CD4-positive, CD25-positive, alpha-beta regulatory T cell (primary cell): ENCODE measurements around the gene FBXO38. TPM values are rescaled to one million over a fixed set of nuclear protein-coding genes. Genes with fewer than 3 reads are reported as not detected.
A peak's percentile ranks its signal among the peaks of the same experiment; 100 is the strongest.
"Not testable (repeated sequence)": the region's sequence is repeated elsewhere in the genome, so short reads cannot be mapped to it uniquely, and the experiment has no call there.

Experiments used
- ATAC-seq, 2 donors: fragments of 150-1000 bp; cut with Tn5 transposase; one replicate each; pipeline ENCODE4 v1.10.0; 2021; ENCODE audit warnings: low read depth in 2 of 2, moderate number of reproducible peaks in 2 of 2, moderate library complexity in 1 of 2
- DNase-seq, 3 donors: peaks; one replicate each; pipeline versions ENCODE4 v3.0.0 to v3.0.0-alpha.2; 2012 to 2022; ENCODE audit warnings: mixed read lengths in 1 of 3
- H3K27ac ChIP-seq: one replicate; pipeline ENCODE4 v1.7.0; 2013; ENCODE audit warnings: mild to moderate bottlenecking, low read length; ENCODE audit not compliant: insufficient read depth, poor library complexity, severe bottlenecking
- H3K27me3 ChIP-seq: one replicate; pipeline ENCODE4 v1.7.0; 2013; ENCODE audit warnings: low read length; ENCODE audit not compliant: control insufficient read depth, insufficient read depth
- H3K36me3 ChIP-seq: one replicate; pipeline ENCODE4 v1.7.0; 2013; ENCODE audit warnings: mild to moderate bottlenecking, low read length, moderate library complexity; ENCODE audit not compliant: control insufficient read depth, insufficient read depth
- H3K4me1 ChIP-seq: 2 replicates; pipeline ENCODE4 v1.7.0; 2013; ENCODE audit warnings: mild to moderate bottlenecking, low read length; ENCODE audit not compliant: insufficient read depth, control insufficient read depth, poor library complexity, severe bottlenecking
- H3K4me3 ChIP-seq: one replicate; pipeline ENCODE4 v1.7.0; 2013; ENCODE audit warnings: low read depth, mild to moderate bottlenecking, low read length, moderate library complexity
- H3K9me3 ChIP-seq, 2 experiments: 1 replicate in 1 of 2; 2 replicates in 1 of 2; pipeline ENCODE4 v1.7.0; 2013; ENCODE audit warnings: low read length in 2 of 2, mild to moderate bottlenecking in 1 of 2, moderate library complexity in 1 of 2; ENCODE audit not compliant: control insufficient read depth in 2 of 2
- H3K27ac Mint-ChIP-seq, 3 donors: one replicate each; pipeline ENCODE4 v1.8.0; 2020 to 2022; ENCODE audit warnings: mild to moderate bottlenecking in 3 of 3, mixed read lengths in 3 of 3, moderate library complexity in 2 of 3
- H3K27me3 Mint-ChIP-seq: one replicate; pipeline ENCODE4 v1.8.0; 2022; ENCODE audit warnings: mild to moderate bottlenecking, mixed read lengths
- H3K36me3 Mint-ChIP-seq: one replicate; pipeline ENCODE4 v1.8.0; 2020; ENCODE audit warnings: mixed read lengths
- H3K4me1 Mint-ChIP-seq, 4 donors: one replicate each; pipeline ENCODE4 v1.8.0; 2020 to 2022; ENCODE audit warnings: mixed read lengths in 4 of 4, mild to moderate bottlenecking in 1 of 4
- H3K4me3 Mint-ChIP-seq, 4 donors: one replicate each; pipeline ENCODE4 v1.8.0; 2020 to 2022; ENCODE audit warnings: mild to moderate bottlenecking in 4 of 4, mixed read lengths in 4 of 4, moderate library complexity in 3 of 4
- H3K9me3 Mint-ChIP-seq, 7 donors: one replicate each; pipeline ENCODE4 v1.8.0; 2020 to 2022; ENCODE audit warnings: mixed read lengths in 7 of 7, mild to moderate bottlenecking in 3 of 7, moderate library complexity in 2 of 7
- polyA plus RNA-seq, 4 donors: library from polyadenylated mRNA; unstranded; fragments of 300-500 nt; fragmentation: Illumina TruSeq; gene quantifications; one replicate each; pipeline ENCODE4 v1.2.3, GENCODE V29; 2021
- total RNA-seq: library from RNA; stranded (reverse); gene quantifications from one replicate; pipeline ENCODE4 v1.2.3, GENCODE V29; 2022

FBXO38 gene
- total and polyA plus RNA-seq, 5 donors from 2014 or later = 16.0 to 54.6 (median 20.4) TPM

DNA sequence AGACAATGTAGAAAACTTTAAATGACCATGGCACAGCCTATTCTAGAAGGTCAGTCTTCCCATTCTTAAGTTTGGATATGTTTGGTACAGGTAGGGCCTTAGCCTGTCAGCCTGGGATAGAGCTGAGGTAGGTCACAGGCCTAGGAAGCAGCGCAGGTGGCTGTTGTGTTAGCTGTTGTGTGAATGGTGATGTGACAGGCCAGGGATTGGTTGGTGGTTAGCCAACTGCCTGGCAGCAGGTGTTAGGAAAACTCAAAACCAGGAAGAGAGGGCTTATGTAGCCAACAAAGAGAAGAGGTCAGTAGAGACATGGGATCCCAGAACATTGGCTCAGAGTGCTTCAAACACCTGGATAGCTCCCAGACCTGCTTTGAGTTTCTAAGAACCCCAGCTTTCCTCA is 84.2 kb downstream of the FBXO38 start:
- H3K4me3 Mint-ChIP-seq = no peak overlapping the region

DNA sequence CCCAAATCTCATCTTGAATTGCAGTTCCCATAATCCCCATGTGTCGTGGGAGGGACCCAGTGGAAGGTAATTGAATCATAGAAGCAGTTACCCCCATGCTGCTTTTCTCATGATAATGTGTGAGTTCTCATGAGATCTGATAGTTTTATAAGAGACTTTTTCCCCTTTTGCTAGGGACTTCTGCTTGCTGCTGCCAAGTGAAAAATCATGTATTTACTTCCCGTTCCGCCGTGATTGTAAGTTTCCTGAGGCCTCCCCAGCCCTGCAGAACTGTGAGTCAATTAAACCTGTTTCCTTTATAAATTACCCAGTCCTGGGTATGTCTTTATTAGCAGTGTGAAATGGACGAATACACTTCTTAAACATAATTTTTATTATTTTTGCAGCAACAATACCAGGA is 85.0 kb downstream of the FBXO38 start:
- not testable (repeated sequence) for H3K9me3 ChIP-seq, H3K9me3 Mint-ChIP-seq, DNase-seq, ATAC-seq, H3K4me1 Mint-ChIP-seq, H3K27me3 ChIP-seq, H3K36me3 Mint-ChIP-seq, H3K4me1 ChIP-seq, H3K27ac ChIP-seq, H3K27ac Mint-ChIP-seq, H3K36me3 ChIP-seq, H3K27me3 Mint-ChIP-seq, H3K4me3 ChIP-seq, H3K4me3 Mint-ChIP-seq

More for the DNA sequence above, 84.2 kb downstream of the FBXO38 start:
- Mint-ChIP-seq H3K4me1 (no peaks in the 10 kb centered on the region), H3K27me3 (peaks cover 16% of the 10 kb centered on the region), H3K9me3 (no peaks in the 10 kb centered on the region), H3K36me3 (no peaks in the 10 kb centered on the region), H3K27ac (no peak overlapping the region)
- no peak overlapping the region for H3K27ac ChIP-seq
- ATAC-seq (no peak), DNase-seq (no peak)
- H3K36me3 ChIP-seq = no peaks in the 10 kb centered on the region
- H3K4me1 ChIP-seq = no peaks in the 10 kb centered on the region
- H3K4me3 ChIP-seq = no peak overlapping the region
- H3K9me3 ChIP-seq = no peaks in the 10 kb centered on the region
- no peaks in the 10 kb centered on the region for H3K27me3 ChIP-seq

DNA sequence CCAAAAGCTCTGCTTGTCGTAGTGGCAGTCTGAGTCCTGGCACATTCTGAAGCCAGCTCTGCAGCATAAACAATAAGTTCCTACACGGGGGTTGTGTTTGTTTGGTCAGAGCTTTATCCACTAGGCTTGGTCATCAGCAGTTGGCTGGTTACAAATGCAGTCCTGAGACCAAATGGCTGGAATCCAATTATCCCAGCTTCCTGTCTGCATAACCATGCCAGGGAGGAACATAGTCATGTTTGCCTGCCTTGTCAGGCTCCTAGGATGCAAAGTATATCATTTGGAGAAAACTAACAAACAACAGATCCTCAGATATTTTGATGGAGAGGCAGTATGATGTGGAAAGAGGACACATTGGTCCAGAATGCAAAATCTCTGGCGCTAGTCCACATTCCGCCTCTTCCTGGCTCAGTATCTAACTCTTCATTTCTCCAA is 85.8 kb downstream of the FBXO38 start:
- Histone ChIP-seq H3K4me3 (no peak overlapping the region), H3K4me1 (no peaks in the 10 kb centered on the region), H3K36me3 (no peaks in the 10 kb centered on the region), H3K27me3 (no peaks in the 10 kb centered on the region), H3K27ac (no peak overlapping the region), H3K9me3 (no peaks in the 10 kb centered on the region)
- no peak overlapping the region for H3K4me3 Mint-ChIP-seq
- H3K27ac Mint-ChIP-seq = no peak overlapping the region
- DNase-seq (no peak), ATAC-seq (no peak)
- peaks cover 5% of the 10 kb centered on the region for H3K27me3 Mint-ChIP-seq
- H3K4me1 Mint-ChIP-seq = no peaks in the 10 kb centered on the region
- H3K9me3 Mint-ChIP-seq = no peaks in the 10 kb centered on the region
- no peaks in the 10 kb centered on the region for H3K36me3 Mint-ChIP-seq

DNA sequence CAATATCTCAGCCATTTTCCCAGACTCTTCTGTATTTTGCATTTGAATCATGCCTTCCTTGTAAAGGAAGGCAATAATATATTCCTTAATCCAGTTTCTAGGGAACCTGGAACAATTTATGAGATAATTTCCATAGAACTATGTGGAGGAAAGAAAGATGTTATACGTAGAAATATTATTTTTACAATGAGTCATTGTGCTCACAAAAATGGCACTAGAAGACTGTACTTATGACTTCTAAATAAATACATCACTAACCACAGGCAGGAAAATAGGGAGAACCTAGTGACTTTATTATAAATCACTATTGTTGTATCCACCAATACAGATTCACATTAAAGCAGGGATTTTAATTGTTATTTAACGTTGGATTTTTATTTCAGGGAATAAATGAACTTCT is 87.6 kb downstream of the FBXO38 start:
- Histone ChIP-seq H3K4me3 (no peak overlapping the region), H3K27me3 (peaks cover 9% of the 10 kb centered on the region), H3K4me1 (no peaks in the 10 kb centered on the region), H3K36me3 (no peaks in the 10 kb centered on the region), H3K9me3 (no peaks in the 10 kb centered on the region), H3K27ac (no peak overlapping the region)
- no peak overlapping the region for H3K27ac Mint-ChIP-seq
- DNase-seq (no peak), ATAC-seq (no peak)
- H3K36me3 Mint-ChIP-seq = no peaks in the 10 kb centered on the region
- no peaks in the 10 kb centered on the region for H3K27me3 Mint-ChIP-seq
- H3K4me3 Mint-ChIP-seq = no peak overlapping the region
- H3K9me3 Mint-ChIP-seq = no peaks in the 10 kb centered on the region
- no peaks in the 10 kb centered on the region for H3K4me1 Mint-ChIP-seq

DNA sequence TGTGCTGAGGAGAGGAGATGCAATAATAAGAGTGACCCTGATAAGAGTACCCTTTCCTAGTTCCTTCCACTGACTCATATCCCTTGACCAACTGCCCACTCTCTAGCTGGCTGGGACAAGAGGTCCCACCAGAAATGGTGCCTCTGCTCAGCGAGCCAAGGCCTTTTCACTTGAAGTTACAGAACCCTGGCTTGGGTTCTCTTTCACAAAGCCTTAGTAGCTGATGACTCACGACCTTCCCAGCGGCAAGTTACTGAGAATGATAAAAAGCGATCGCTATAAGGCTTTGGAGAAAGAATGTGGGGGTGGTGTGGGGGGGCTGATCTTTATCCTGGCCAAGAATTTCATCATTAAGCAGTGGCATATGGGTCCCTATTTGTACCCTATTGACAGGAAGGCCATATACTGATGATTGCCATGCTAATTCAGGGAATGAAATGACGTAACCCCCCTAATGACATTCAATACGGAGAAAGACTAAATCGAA is 90.3 kb downstream of the FBXO38 start:
- peaks cover 5% of the 10 kb centered on the region for H3K27me3 Mint-ChIP-seq
- H3K4me3 ChIP-seq = no peak overlapping the region
- H3K36me3 ChIP-seq = no peaks in the 10 kb centered on the region
- H3K36me3 Mint-ChIP-seq = no peaks in the 10 kb centered on the region
- no peak overlapping the region for H3K27ac Mint-ChIP-seq
- H3K9me3 ChIP-seq = no peaks in the 10 kb centered on the region
- H3K27me3 ChIP-seq = peaks cover 15% of the 10 kb centered on the region
- H3K27ac ChIP-seq = no peak overlapping the region
- no peak overlapping the region for H3K4me3 Mint-ChIP-seq
- no peak for DNase-seq
- no peak for ATAC-seq
- H3K4me1 ChIP-seq = no peaks in the 10 kb centered on the region
- no peaks in the 10 kb centered on the region for H3K4me1 Mint-ChIP-seq
- peaks cover 0 to 3% (median 0%) of the 10 kb centered on the region in 7 donors for H3K9me3 Mint-ChIP-seq

DNA sequence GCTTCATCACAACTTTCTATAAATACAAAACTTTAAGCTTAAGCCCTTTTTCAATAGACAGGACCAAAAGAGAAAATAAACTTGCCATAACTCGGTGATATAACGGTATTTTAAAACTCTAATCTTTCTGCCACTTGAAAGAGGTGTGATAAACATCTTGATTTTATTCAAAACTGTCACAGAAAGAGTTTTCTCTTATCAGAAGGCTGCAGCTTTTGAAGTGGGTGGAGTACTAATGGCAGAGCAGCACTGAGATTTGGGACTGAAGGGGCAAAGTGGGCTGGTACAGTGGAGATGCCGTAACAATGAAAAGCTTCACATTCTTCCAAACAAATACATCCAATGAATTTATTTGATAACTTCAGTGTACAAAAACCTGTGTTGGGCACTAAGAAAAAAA is 92.5 kb downstream of the FBXO38 start:
- Histone ChIP-seq H3K27me3 (peaks cover 15% of the 10 kb centered on the region), H3K4me1 (no peaks in the 10 kb centered on the region), H3K36me3 (no peaks in the 10 kb centered on the region), H3K4me3 (no peak overlapping the region), H3K9me3 (no peaks in the 10 kb centered on the region), H3K27ac (no peak overlapping the region)
- peaks cover 9% of the 10 kb centered on the region for H3K27me3 Mint-ChIP-seq
- peaks cover 0 to 3% (median 0%) of the 10 kb centered on the region in 7 donors for H3K9me3 Mint-ChIP-seq
- H3K4me3 Mint-ChIP-seq = no peak overlapping the region
- no peaks in the 10 kb centered on the region for H3K4me1 Mint-ChIP-seq
- no peaks in the 10 kb centered on the region for H3K36me3 Mint-ChIP-seq
- ATAC-seq (no peak), DNase-seq (no peak)
- no peak overlapping the region for H3K27ac Mint-ChIP-seq

DNA sequence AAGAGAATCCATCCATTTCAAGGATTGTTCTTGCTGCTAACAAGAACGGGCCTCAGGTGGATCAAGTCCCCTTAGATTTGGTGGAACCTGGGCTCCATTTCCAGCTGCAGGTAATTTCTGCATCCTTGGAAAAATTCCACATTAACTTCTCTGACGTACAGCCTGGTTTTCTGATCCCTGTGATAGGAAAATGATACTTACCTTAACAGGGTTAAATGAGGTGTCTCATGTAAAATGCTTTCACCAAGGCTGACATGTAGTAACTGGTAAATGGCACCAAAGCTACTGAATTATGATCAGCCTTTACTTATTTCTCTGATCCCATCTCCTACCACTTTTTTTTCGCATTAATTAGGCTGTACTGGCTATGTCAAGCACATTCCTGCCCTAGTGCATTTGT is 93.7 kb downstream of the FBXO38 start:
- peaks cover 15% of the 10 kb centered on the region for H3K27me3 ChIP-seq
- Mint-ChIP-seq H3K9me3 (peaks cover 0 to 3% (median 0%) of the 10 kb centered on the region in 7 donors), H3K4me3 (no peak overlapping the region), H3K36me3 (no peaks in the 10 kb centered on the region), H3K27me3 (peaks cover 12% of the 10 kb centered on the region), H3K27ac (no peak overlapping the region), H3K4me1 (no peaks in the 10 kb centered on the region)
- no peaks in the 10 kb centered on the region for H3K36me3 ChIP-seq
- no peak overlapping the region for H3K27ac ChIP-seq
- DNase-seq (no peak), ATAC-seq (no peak)
- H3K9me3 ChIP-seq = no peaks in the 10 kb centered on the region
- no peak overlapping the region for H3K4me3 ChIP-seq
- H3K4me1 ChIP-seq = no peaks in the 10 kb centered on the region

DNA sequence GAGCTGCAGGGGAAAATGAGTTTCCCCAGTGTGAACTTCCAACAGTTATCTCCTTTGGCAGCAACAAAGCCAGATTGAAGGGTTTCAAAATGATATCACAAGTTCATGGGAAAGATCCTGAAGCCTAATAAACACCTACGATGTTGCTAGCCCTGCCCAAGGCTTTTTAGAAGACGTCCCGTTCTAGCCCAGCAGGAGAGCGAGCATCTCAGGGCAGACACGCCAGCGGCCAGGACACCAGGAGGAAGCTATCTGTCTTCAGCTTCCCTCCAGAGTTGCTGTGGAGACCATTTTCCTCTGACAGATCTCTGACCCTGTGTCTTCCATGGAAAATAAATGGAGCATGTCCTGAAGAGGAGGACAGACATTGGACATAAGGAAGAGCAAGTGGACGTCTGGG is 98.4 kb downstream of the FBXO38 start:
- DNase-seq (no peak), ATAC-seq (no peak)
- Mint-ChIP-seq H3K9me3 (peaks cover 0 to 3% (median 0%) of the 10 kb centered on the region in 7 donors), H3K4me3 (no peak overlapping the region), H3K27ac (peak overlapping the region in 1 of 3 donors; percentile 64), H3K27me3 (peaks cover 16% of the 10 kb centered on the region), H3K4me1 (peaks cover 0 to 4% (median 0%) of the 10 kb centered on the region in 4 donors), H3K36me3 (no peaks in the 10 kb centered on the region)
- H3K27me3 ChIP-seq = peaks cover 12% of the 10 kb centered on the region
- no peak overlapping the region for H3K4me3 ChIP-seq
- H3K36me3 ChIP-seq = no peaks in the 10 kb centered on the region
- no peaks in the 10 kb centered on the region for H3K9me3 ChIP-seq
- H3K27ac ChIP-seq = no peak overlapping the region
- no peaks in the 10 kb centered on the region for H3K4me1 ChIP-seq
